Skin of body (tissue), 2 donors: ENCODE measurements around the gene MBOAT7. TPM values are rescaled to one million over a fixed set of nuclear protein-coding genes. Genes with fewer than 3 reads are reported as not detected.
"Not testable (repeated sequence)": the region's sequence is repeated elsewhere in the genome, so short reads cannot be mapped to it uniquely, and the experiment has no call there.

Experiments
- DNase-seq: peaks from one replicate; lab custom pipeline; 2025; lab: John Stamatoyannopoulos, UW
- total RNA-seq: library from RNA; depleted of rRNA; stranded (reverse); fragments of >200 nt; gene quantifications from one replicate; pipeline ENCODE4 v1.2.3, GENCODE V29; 2014

The MBOAT7 gene
- total RNA-seq, 1 donor from 2014 or later: 18.8 TPM

DNA sequence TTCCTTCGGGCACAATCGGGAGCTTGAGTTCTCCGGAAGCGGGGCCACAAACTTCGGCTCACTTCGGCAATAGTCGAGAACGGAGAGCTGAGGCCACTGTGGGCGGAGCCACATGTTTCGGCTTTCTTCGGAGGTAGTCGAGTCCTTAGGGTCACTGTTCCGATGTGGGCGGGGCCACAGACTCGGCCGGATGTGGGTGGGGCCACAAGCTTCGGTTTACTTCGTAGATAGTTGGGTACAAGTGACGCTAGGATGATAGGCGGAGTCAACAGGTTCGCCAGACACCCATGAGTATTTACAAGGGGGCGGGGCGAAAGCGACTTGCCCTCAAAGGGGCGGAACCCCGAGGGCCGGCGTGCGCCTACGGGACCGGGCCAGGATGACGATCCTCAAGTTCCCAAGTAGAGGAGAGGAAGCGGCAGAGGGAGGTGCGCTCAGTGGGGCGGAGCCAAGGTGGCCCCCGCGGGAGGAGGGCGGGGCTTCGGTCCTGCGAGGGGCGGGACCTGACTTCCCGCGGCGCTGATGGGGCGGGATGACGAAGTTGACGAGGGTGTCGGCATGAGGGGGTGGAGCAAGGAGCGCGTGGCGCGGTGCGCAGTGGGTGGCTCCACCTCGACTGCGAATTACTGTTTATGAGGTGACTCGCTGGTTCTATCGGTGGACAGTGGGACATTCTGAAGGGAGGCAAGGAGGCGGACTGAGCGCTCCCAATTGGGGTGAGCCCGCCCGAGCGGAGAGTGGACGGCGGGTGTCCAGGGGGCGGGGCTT, 539 bp upstream of the MBOAT7 start:
- DNase-seq: peak; percentile 100

DNA sequence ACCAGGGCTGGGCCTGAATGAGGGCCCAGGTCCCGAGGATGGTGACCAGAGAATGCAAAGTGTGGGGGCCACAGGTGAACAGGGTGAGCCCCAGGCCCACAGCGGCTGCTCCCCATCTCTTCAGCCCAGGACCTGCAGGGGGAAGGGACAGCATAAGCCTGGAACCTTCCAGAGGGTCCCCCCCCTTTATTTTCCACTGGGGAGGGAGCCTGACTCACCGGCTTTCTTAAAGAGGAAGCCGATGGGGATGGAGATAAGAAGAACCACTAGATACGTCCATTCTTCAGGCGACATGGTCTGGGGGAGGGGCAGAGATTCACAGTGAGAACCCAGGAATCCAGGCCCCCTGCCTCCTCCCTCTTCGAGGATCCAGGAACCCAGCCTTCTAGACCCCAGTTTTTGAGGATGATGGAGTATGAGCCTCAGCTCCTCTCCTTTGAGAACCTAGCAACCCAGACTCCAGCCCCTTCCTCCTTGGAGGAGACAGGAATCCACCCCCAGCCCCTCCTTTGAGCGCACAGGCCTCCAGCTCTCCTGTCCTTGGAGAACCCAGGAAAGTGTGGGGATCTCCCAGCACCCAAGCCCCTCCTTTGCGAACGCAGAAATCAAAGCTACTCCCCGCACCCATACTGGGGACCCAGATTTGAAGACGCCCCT, 1.0 kb downstream of the MBOAT7 start:
- no peak for DNase-seq

DNA sequence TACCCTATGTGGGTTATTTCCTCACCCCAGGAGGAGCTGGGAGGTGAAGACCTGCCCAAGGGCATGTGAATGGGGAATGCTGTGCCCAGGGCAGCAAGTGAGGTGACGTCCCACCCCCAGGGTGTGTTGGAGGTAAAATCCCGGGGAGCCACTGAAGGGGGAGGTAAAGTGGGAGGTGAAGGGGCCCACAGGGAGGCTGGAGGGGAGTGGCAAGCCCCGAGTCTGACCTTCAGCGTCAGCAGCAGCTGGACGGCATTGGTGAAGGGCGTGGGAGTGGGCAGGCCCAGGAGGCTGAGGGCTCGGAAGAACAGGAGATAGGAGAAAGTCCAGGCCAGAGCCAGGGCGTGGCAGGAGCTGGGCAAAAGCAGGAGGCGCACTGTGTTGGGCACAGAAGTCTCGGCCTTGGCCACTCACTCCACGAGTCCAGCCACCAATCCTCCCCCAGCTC, 2.4 kb downstream of the MBOAT7 start:
- DNase-seq: no peak

DNA sequence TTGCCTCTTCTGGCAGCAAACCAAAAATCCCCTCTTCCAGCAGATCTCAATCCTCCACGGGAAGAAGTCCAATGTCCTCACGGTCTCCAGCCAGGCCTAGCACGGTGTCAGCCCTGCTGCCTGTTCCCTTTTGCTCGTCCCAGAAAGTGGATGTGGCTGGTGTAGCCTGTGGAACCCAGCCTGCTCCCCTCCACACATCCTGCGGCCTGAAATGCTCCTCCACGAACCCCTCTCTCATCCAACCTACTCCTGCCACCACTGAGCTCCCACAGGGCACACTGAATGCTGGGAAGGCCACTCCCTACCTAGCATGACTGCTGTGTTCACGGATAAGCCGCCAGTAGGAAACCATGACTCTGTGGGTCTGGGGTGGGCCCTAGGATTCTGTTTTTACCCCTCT, 3.0 kb downstream of the MBOAT7 start:
- no peak for DNase-seq

DNA sequence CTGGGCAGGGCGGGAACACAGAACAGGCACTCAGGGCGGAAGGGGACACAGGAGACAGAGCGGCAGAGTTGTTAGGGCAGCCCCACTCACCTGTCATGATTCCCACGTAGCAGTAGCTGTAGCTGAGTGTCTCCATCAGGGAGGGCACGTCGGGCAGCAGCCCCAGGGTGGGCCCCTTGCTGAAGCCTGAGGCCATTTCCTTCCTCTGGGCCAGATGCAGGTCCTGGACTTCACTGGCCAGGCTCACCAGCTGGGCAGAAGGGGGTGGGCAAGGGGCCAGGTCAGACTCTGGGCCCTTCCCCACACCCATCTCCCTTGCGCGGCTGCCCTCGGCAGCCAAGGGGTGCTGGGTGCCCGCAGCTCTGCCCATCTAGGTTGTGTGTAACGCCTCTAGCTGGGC, 5.9 kb downstream of the MBOAT7 start:
- no peak for DNase-seq

DNA sequence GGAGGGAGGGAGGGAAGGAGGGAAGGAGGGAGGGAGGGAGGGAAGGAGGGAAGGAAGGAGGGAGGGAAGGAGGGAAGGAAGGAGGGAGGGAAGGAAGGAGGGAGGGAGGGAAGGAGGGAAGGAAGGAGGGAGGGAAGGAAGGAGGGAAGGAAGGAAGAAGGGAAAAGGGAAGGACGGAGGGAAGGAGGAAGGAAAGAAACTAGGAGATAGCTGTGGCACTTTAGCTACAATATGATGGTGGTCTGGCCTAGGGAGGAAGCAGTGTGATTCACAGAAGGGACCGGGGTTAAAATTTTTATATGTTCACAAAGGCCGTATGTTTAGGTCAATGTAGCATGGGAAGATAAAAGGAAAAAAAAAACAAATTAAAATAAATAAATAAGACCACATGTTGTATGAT, 7.5 kb downstream of the MBOAT7 start:
- not testable (repeated sequence) for DNase-seq

DNA sequence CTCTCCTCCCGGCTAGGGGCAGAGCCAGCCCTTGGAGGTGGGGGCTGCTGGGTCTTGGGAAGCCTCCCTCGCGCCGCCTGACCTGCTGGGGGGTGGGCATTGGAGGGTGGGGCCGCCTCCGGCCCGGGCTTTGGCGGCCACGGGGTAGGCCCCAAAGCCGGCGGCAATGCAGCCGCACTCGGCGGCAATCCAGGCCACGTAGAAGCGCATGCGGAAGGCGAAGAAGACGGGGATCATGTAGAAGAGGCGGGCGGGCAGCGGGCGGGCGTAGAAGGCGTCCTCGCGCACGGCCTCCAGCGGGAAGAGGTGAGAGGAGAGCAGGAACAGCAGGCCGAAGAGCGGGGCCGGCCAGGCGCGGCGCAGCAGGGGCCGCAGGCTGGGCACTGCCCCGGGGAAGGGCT, 8.7 kb downstream of the MBOAT7 start:
- DNase-seq: no peak

DNA sequence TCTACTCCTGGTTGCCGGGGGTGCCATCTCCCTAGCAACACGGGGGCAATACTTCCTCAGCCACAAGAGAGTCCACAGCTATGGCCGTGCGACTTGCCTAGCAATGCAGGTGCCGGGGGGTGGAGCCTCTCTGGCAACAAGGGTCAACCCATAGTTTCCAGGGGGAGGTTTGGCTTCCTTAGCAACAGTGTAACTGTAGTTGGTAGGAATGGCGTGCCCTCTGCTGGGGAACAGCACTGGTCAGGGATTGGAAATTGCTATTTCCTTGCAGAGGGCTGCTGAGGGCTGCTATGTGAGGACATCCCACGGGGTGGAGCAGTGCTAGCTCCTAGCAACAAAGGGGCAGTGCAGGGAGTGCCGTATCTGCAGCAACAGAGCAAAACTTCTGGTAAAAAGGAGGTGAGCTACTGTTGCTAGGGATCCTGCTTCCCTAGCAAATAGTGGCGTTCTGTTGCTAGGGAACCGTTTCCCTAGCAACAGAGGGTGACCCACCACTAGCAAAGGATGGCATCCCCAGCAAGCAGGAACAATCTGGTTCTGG, 9.4 kb downstream of the MBOAT7 start:
- DNase-seq: no peak

DNA sequence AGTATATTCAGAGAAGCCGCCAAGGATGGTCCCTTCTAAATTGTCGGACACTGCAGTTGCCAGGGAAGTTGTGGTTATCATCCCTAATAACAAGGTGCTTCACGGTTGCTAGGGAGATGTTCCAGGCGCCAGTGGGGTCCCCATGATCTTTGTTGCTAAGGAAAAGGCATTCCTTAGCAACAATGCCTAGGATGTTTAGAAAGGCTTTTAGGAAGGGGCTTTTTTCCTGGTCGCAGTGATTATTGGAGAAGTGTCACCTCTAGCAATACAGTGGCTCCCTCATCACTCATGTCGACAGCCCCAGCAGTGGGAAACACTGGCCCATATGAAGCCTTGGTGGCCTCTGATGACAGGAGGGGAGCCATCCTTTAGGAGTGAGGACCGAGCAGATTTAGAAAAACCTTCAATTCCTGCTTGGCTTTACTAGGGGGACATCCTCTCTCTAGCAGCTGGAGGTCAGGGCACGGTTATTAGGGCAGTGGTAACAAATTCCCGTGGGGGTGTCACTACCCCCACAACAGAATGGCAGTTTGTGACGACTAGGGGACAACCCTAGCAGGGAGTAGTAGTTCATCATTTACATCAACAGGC, 10.0 kb downstream of the MBOAT7 start:
- DNase-seq: no peak

DNA sequence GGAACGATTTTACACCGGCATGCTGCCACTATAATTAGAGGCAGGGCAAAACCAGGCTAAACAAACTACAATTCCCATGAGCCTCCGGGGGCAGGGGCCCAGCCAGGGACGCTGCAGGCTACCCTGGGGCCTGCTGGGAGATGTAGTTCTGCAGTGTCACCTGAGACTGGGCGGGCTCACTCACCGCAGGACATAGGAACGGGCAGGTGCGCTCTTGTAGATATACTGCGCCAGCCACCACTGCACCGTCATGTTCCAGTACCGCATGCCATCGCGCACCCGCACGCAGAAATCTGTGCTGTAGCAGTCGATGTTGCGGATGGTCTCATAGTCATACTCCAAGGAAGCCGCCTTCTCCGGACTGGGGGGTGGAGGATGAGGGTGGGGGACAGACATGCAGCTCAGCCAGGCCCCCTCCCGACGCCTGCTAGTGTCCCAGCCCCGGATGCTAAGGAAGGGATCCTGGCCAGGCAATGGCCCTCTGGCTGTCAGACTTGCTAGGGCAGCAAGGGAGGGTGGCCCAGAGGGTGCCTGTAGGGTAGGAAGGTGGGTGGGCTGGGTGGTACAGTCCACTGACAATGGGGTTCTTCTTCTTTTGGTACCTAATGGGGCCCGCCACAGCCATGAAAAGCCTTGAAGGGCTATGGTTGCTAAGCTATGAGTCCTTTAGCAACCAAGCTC, 10.7 kb downstream of the MBOAT7 start:
- DNase-seq: no peak

DNA sequence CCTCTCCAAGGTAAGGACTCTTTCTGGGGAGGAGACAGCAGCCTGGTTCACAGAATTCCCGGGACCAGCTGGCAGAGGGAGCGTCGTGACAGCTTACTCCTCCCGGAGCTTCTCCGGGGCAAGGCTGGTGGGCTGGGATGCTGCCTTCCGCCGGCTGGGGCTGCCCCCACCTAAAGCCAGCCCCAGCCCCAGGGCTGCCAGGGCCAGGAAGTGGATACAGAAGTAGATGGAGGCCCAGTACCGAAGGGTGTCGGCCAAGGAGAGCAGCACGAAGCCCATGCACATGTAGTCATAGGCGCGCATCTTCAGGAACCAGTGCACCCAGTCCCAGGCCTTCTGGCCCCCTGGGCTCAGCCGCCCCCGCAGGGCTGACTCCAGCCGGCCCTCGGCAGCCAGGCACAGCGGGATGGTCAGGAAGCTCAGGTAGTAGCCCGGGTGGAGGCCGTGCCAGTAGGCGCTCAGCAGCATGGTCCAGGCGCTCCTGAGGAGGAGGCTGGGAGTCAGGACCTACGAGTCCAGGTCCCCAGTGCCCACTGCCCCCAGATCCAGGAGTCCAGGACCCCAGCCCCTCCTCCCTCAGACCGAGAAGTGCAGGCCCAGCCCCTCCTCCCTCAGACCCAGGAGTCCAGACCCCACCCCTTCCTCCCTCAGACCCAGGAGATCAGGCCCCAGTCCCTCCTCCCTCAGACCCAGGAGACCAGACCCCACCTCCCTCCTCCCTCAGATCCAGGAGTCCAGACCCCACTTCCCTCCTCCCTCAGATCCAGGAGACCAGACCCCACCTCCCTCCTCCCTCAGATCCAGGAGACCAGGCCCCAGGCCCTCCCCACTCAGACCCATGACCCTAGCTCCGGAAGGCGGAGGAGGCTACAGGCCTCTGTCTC, 15.2 kb downstream of the MBOAT7 start:
- DNase-seq: no peak

DNA sequence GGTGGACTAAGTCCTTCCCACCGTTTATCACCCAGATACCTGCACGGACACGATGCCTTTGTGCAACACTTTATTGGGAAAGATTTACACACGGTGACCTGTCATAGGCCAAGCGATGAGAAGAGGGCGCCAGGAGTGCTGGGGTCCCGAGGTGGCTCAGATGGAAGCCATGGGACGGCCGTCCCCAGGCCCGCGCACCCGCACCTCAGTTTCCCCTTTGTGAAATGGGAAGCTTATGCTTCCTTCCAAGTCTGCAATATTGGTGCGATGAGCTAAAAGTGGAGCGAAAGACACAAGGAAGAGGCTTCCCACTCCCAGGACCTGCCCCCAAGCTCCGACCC, 16.1 kb downstream of the MBOAT7 start:
- no peak for DNase-seq

DNA sequence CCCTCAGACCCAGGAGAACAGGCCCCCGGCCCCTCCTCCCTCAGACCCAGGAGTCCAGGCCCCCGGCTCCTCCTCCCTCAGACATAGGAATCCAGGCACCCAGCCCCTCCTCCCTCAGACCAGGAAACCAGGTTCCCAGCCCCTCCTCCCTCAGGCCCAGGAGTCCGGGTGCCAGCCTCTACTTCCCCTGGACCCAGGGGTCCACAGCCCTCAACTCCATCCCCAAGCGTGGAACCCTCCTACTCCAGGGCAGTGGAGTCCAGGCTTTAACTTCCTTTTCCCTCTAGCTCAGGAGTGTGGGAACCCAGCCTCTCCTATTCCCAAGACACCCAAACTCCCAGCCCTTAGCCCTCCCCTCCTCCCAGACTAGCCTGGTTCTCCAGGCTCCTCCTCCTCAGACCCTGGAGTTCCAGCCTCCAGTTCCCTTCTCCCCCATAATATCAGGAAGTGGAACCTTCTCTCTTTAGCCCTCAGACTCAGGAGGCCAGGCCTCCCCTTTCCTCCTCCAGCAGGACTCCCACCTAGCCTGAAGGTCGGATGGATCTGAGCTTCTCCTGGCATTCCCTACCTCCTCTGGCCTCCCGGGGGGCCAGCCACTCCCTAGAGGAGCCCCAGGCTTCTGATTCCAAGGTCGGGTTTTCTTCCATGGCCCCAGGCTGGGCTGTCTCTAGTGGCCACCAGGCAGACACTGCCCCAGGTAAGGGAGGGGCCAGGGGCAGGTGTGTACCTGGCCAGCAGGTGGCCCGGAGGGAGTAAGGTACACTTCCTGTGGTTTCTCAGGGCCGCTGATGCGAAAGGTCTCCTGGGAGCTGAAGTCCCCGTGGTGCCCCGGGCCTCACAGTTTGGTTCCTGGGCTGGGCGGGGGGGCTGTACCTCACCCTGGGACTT, 16.7 kb downstream of the MBOAT7 start, which contains the start of gene TMC4:
Gene TMC4 (minus strand): TSS at position 690 of the 888 bp plus-strand sequence. CDS start 43 bp downstream, at position 647.
- DNase-seq: no peak

DNA sequence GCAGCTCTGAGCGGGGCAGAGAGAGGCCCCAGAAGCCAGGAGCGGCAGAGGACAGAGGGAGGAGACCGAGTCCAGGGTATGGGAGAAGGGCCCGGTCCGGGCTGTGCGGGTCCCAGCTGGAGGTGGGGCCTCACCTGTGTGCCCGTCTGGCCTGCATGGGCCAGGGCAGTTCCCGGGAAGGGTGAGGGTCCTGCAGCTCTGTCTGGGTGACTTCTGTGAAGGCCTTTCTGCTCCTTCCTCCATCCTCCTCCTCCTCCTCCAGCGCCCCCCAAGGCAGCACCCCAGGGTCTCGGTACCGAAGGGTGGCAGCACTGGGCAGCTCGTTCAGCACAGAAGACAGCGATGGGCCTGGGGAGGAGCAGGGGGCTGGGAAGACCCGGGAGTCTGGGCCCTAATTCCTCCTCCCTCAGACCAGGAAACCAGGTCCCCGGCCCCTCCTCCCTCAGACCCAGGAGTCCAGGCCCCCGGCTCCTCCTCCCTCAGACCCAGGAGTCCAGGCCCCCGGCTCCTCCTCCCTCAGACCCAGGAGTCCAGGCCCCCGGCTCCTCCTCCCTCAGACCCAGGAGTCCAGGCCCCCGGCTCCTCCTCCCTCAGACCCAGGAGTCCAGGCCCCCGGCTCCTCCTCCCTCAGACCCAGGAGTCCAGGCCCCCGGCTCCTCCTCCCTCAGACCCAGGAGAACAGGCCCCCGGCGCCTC, 17.5 kb downstream of the MBOAT7 start:
- not testable (repeated sequence) for DNase-seq

DNA sequence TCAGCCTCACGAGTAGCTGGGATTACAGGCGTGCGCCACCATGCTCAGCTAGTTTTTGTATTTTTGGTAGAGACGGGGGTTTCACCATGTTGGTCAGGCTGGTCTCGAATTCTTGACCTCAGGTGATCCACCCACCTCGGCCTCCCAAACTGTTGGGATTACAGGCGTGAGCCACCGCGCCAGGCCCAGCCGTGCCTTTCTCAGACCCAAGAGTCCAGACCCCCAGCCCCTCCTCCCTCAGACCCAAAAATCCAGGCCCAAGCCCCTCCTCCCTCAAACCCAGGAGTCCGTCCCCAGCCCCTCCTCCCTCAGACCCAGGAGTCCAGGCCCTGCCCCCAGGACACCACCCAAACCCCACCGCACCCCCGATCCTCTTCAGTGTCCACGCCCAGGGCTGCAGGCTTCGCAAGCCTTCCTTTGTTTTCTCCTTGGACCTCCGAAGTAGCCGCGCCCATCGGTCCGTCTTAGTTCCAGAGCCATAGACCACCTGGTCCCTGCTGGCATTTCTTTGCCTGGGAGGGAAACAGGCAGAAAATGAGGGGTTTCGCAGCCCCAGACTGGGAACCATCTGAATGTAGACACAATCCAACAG, 20.1 kb downstream of the MBOAT7 start:
- no peak for DNase-seq

DNA sequence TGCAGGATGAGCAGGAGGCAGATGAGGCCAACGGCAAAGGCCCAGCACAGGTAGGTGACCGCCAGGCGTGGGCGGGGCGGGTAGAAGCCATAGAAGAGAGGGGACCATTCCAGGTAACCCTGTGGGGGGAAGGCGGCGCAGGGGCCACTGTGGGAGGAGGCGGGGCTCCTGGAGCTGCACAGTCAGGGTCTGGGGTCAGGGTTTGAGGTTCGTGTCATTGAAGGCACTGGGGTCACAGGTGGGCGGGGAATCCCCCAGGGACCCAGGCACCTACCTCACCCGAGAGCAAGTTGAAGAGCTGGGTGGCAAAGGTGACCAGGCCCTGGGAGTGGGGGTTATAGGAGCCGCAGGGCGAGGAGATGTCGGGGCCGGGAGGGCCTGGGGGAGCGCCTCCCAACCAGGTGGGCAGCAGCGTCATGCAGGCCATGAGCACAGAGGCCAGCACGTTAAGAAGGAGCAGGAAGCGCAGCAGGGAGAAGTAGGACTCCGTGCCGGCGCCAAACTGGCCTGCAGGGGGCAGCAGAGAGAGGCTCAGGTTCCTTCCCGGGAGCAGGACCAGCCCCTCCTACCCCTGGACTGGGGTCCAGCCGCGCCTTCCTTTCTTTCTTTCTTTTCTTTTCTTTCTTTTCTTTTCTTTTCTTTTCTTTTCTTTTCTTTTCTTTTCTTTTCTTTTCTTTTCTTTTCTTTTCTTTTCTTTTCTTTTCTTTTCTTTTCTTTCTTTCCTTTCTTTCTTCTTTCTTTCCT, 21.0 kb downstream of the MBOAT7 start:
- peak; percentile 76 for DNase-seq

DNA sequence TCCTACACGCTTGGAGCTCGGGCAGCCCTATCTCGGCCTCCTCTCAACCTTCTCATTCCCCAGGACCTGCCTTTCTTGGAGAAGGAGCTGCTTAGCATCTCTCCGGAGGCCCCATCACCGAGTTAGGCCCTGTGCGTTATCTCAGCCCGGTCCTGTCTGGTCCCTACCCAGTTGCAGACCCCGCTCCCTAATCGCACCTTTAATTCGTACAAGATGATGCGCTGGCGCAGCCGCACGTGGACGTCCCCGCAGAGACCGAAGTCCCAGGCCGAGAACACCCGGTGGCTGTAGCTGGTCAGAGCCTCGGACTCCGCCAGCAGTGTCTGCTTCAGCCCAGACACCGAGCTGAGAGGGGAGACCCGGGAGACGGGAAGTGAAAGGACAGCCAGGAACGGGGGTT, 24.2 kb downstream of the MBOAT7 start:
- DNase-seq: no peak
